Smooth muscle cell of the brain vasculature (primary cell): ENCODE data around the gene RBM4B.
"Not testable (repeated sequence)": the region's sequence is repeated elsewhere in the genome, so short reads cannot be mapped to it uniquely, and the experiment has no call there.

Source experiments
- DNase-seq: peaks from one replicate; pipeline ENCODE4 v3.0.0-alpha.2; 2012; ENCODE audit warnings: low read depth, low spot score

The RBM4B gene, protein sequence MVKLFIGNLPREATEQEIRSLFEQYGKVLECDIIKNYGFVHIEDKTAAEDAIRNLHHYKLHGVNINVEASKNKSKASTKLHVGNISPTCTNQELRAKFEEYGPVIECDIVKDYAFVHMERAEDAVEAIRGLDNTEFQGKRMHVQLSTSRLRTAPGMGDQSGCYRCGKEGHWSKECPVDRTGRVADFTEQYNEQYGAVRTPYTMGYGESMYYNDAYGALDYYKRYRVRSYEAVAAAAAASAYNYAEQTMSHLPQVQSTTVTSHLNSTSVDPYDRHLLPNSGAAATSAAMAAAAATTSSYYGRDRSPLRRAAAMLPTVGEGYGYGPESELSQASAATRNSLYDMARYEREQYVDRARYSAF

DNA sequence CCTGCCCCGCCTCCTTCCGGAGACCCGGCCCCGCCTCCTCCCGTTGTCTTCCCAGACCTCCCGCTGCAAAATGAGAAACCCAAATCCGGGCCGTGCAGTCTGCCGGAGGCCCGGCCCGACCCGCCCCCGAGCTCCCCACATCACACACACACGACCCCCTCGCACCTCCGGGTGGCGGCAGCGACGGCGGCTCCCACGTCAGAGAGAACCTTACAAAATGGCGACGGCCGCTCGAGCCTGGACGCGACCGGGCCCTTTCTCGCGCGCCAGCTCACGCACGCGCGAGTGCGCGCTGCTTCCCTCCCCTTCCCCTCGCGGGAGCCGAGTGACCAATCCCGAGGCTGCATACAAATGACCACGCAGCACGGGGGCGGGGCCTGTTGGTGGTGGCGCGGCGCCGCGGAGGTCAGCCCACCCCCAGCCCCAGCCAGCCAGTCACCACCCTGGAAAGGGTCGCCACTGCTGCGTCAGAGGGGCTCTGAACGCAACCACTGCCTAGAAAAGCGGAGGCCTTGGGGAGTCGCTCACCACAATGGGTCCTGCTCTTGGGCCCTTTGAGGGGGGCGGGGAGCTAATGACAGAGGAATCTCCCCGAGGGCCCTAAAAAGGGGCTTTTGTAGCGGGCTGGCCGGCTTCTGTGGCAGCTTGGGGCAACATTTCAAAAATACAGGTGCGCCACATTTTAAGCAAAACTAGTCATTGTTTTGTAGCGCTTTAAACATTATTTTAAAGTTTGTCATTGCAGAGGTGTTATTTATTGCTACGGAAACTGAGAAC lies at the start of gene RBM4B:
Gene RBM4B (minus strand): TSS at position 289 of the 777 bp plus-strand sequence. CDS start 808 bp downstream, outside the sequence.
- DNase-seq = peak; percentile 91

DNA sequence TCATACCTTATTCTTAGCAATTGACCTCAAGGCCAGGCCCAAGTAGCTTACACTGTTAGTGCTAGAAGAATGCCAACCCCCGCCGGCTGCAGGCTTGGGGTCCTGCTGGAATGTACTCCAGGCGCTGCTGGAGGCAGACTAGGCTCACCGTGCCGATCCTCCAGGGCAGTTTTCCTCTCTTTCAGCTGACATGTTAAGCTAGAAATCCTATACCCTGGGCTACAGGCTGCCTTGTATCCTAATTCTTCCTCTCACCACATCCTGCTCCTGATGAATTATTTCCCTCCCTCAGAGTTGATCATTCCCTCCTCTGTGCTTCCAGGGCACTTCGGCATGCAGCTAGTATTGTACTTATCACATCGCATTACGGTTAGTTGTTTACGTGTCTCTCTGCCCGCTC lies 48.0 kb upstream of the RBM4B start:
- DNase-seq = no peak

DNA sequence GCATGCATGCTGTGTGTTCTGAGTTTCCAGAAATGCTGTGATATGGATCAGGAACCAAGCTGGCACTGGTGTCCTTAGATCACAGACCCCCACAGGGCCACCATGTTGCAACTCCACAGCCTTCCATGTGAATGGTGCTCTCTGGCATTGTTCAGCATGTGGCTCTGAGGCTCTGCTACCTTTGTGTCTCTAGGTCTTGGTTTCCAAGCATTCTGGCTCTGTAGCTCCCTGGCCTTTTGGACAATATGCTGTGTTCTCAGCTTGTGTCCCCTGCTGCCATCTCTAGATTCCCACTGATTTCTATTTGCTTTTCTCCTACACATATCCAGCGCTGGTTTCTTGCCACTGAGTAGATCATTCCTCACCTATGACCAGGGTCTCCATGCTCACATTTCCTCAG lies 47.4 kb upstream of the RBM4B start:
- no peak for DNase-seq

DNA sequence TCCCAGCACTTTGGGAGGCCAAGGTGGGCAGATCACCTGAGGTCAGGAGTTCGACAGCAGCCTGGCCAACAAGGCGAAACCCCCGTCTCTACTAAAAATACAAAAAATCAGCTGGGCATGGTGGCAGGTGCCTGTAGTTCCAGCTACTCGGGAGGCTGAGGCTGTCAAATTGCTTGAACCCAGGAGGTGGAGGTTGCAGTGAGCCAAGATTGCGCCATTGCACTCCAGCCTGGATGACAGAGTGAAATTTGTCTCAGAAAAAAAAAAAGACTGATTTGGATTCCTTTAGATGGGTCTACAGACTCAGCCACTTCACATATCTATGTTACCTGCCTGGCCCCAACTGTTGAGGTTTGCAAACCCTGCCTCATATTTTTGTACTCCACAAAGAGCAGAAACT lies 46.5 kb upstream of the RBM4B start:
- DNase-seq = not testable (repeated sequence)

DNA sequence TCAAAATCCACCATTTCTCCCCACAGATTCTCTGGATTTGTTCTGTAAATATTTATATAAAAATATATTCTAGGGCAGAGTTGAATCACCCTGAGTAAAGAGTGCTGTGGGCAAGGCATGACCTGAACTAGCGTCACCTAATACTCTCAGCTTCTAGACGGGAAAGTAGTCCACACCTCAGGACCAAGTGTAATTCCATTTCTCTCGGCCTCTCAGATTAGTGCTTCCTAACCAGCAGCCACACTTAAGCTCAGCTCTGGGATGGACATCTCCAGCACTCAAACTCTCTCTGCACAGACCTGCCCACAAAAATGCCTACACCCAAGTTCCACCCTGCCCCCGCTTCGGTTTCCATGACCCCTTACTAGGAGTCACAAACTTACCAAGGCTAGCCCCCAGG lies 46.0 kb upstream of the RBM4B start:
- DNase-seq = no peak

DNA sequence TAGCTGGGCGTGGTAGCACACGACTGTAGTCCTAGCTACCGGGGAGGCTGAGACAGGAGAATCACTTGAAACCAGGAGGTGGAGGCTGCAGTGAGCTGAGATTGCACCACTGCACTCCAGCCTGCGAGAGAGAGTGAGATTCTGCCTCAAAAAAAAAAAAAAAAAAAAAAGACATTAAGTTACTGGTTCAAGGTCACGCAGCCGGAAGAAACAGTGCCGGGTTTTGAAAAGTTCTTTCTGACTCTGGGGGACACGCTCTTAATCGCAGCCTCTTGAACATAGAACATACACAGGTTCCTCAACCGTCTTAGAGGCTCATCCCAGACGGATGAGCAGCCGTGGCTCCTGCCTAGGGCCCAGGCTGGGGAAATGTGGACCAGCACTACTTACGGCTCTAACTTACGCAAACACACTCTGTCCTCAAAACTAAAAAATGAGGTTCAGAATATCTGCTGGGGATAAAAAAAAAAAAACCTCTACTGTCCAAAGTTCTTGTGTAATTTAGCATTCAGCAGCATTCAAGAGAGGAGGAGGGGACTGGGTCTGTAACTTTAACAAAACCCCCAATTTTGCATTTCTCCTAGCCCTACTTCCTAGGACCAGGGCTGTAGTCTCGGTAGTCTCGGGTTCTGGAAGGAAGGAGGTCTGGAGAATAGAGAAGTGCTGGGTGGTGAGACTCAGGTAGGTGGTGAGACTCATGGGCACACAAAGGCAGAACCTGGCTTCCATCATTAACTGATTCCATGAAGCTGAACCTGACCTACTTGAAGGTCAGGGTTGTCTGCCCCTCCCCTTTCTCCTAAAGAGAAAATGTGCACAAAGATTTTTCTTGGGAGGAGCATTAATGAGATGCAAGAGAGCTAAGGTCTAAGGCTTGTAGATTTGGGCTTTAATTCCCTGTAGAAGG lies 45.3 kb upstream of the RBM4B start:
- no peak for DNase-seq

DNA sequence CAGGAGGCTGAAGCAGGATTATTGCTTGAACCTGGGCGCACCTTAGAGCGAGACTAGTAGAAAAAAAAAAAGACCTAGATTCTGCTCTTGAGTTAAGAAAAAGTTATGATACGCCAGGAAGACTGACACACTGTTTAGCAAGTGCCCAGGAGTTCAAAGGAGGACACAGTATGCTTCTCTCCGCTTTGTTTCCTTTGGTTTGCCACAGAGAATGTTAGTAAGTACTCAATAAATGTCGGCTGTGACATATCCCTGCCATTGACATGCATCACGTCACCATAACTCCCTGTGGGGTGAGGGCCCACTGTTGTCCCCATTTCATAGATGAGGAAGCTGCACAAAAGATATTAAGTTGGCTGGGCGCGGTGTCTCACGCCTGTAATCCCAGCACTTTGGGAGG lies 44.3 kb upstream of the RBM4B start:
- no peak for DNase-seq

DNA sequence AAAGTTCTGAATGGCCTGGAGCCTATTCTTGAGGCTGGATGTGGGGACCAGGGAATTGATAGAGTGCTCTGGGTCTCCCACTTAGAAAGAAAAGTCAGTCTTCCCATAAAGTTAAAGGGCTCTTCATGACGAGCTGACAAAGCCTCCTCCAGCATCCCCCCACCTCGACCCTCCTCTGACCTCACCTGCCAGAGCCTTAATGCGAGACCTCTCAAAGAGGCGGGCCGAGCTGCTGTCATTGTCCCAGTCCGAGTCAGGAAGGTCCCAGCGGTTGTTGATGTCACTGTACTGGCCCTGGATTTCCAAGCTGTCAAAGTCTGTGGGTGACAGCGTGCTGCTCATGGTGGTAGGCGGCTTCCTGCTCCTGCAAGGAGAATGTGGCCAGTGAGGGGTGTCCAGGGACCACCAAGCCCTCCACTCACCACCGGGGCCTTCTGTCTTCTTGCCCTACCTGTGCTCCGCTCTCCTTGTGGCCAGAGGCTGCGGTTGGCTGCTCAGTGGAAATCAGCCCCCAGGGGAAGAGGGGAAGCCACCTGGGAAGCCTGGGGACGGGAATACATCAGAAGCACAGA lies 43.3 kb upstream of the RBM4B start:
- no peak for DNase-seq

DNA sequence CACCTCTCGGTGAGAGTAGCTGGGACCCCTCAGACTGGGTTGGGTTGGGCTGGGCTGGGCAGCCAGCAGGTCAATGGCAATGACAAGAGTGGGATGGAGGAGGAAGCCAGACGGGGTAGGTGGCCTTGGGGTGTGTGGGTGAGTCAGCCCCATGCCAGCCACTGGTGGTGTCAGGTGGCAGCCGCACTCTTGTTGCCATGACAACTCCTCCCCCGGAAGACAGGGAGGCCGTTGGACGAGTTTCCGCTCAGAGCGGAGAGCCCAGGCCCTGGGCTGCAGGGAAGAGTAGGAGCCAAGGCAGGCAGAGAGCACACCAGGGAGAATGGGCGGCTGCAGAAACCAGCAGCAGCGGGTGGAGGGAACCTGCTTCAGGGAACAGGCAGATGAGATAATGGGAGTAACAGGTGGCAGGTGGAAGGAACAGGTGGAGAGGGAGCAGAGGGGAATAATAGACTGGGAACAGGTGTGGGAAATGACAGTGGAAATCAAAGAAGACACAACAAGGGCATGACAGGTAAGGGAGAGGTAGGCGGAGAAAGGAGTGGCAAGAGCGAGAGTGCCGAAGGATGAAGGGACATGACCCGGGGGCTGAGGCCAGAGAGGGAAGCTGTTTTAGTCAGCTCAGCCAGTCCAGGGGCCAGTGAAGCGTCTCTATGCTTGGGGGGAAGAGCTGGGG lies 42.7 kb upstream of the RBM4B start:
- DNase-seq = no peak

DNA sequence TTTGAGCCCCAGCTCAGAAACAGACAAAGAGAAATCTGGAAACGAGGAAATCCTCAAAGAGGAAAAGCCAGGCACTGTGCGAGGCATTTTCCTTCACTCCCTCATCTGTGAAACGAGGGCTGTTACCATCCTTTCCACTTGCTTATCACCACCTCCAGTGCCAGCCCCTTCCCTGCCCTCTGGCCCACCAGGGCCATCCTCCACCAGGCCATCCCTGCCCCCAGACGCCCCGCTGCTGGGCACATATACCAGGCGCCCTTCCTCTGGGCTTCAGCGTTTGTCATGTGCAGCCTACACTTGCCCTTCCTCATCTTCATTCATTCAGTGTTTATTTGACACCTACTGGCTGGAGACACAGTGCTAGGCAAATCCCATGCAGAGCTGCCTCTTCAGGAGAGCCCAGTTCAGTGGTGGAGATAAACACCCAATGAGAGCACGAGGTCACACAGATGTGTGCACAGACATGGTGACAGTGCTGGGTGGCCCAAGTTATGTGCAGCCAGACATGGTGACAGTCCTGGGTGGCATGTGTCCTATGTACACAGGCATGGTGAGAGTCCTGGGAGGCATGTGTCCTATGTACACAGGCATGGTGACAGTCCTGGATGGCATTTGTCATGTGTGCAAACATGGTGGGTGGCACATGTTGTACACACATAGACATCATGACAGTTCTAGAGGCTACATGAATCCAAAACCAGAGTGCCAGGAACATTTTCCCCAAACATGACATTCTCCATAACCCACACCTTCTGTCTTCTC lies 41.6 kb upstream of the RBM4B start:
- DNase-seq = no peak

DNA sequence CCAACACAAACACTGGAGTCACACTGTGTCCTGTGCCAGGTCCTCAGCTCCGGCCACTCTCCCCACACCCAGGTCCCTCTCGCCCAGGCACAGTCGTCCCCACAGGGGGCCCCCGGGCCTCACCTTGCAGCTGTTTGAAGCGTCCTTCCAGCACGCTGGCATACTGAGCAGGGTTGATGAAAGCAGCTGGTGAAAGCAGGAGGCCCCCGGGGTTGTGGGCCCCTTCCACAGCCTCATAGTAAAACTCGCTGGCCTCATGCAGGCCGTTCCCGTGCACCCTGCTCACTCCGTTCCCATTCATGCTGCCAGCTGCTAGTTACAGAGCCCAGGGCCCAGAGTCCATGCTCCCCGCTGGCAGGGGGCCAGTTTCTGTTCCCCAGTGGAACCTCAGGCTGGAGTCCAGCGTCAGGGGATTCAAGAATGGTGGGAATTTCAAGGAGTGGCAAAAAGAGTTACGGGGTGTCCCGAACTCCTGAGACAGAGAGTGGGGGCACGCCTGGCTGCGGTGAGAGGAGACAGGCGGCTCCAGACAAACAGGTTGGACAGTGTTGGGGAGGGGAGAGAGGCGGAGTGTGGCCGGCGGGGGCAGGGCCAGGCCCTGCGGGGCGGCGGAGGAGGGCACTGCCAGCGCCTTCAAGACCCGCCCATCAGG lies 40.8 kb upstream of the RBM4B start:
- no peak for DNase-seq

DNA sequence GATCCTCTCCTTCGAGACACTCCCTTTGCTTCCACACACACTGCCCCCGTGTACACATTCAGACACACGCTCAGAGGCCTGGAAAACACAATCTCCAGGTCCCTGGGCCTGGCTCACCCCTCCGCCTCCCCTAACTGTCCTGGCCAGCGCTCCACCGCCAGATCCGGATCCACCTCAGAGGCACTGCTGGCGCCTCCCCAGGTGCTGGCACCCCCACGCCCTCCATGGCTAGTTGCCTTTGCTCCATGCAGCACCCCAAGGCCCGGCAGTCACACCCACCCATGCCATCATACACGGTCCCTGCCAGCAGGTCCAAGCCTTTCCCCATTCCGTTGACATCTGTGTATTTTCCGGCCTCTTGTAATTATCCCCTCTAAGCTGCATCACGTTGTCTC lies 40.2 kb upstream of the RBM4B start:
- DNase-seq = no peak

DNA sequence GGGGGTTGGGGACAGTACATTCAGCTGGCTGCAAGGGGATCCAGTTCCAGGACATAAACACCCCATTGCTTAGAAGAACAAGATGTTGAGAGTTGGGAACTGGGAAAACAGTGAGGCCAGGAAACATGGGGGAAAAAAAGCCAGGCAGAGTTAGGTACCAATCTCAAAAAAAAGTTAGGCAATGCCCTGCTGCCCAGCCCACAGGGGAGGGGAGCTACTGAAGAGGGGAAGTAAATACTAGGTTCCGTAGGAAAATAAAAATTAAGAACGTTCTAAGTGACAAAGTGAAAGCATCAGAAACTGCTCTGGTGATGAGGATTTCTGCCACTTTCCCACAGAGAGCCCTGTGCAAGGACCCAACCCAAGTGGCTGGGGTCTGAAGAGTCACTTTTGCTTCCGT lies 39.3 kb upstream of the RBM4B start:
- DNase-seq = no peak

DNA sequence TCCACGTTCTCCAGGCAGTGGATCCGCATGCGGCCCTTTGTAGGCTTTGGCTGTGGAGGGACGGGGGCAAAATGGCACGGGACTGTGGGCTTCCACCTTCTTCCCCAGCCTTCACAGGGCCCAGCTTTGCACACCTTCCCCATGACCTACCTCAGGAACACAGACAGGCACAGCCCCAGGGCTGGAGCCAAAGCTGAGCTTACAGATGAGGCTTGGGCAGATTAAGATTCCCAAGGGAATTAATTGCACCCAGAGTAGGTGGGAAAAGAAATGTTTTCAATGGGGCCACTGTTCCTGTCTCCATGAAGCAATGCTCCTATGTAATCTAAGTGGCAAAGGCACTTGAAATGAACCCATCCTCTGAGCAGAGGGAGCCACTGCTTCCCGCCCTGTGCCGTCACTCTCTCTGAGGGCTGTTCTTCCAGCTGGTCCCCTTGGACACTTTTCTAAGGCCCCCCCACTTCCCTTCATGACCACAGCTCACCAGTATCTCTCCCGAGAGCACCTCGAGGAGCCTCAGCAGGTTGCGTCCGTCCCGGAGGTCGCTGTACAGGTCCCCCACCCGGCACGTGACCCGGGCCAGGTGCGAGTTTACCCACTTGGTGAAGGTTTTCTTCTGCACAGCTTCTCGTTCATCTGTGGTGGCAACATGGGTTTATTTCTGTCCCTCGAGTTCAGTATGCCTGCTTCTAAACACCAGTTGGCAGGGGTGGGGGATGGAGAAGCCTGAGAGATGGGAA lies 37.8 kb upstream of the RBM4B start:
- DNase-seq = no peak

DNA sequence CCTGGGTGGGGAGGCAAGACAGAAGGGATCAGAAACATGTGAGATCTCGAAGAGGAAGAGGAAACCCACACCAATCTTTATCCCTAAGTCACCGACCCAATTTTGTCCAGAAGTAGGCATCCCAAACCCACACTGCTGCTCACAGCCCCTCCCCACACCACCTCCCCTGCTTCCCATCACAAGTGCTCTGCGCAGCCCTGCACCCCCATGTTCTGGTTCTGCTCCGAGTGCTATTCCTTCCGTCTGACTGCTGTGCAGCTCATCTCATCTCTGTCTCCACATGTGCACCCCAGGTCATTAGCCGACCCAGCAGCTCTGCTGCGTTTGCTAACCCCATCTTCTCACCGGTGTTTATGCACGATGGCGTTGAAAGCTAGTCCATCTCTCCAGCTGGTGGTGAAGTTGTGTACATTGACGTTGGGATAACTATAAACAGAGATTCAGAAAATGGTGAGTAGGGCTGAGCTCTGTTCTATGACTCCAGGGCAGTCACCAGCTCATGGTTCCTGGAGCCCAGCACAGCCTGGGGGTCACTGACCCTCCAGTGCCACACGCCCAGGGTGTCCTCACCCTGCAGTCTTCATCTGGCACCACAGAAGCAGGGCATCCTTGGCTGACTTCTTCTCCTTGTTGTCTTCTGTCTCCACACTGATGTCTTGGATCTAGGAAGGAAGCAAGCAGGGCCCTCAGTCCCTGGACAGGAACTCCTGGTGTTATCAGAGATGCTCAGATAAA lies 36.2 kb upstream of the RBM4B start:
- no peak for DNase-seq

DNA sequence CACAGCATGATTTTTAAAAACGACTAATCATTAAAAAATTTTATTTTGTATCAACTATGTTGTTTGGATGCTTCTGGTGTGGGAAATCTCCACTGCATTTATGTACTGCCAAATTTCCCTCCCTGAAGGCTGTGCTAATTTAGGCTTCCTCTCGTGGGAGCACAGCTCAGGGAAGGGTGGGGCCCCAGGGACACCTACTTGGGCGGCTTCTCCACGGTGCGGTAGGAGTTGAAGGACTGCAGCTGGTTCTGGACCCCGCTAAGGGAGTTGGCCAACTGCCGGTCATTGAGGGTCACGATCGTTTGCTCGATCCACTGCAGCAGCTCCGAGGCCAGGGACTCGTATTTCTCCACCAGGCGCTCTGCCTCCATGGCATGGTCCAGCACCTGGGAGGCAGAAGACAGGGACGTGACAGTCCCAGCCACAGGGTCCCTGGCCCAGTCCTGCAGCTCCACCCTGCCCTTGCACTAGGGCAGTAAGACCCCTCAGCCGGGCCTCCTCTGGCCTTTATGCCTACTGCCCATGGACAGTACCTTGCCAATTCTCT lies 32.8 kb upstream of the RBM4B start:
- DNase-seq = no peak

DNA sequence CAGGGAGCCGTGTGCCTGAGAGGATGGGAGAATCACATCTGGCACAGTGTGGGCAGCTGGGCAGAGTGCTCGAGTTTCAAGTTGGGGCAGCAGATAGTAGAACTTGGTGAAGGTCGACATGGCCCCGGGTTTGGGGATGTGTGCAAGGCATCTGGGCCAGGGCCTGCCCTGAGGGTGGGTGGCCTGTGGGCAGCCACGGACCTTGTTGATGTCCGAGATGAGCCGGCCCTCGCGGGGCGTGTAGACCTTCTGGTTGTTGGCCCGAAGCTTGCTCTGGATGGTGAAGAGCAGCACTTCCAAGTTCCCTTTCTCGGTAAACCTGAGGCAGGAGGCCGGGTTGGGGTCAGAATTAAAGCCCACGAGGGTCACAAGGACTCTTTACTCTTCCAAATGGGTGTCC lies 31.0 kb upstream of the RBM4B start:
- no peak for DNase-seq

DNA sequence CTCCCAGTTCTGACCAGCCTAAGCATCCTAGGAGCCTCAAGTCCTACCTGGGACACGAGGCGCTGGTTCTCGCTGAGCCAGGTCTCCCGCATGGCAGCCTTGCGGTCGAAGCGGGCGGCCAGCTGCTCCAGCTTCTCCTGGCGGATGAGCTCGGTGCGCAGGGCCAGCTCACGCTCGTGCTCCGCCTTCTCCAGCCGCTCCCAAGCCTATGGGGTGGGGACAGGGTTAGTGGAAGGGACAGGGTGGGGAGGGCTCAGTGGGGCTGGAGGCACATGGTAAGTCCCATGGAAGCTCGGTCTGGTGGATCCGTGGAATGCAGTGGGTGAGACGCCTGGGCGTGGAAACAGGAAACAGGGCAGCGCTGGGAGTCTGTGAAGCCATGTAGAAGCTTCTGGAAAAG lies 30.4 kb upstream of the RBM4B start:
- DNase-seq = no peak
